Fibroblast of lung (primary cell): ENCODE data around the gene ALOXE3.

Experiments used
- CTCF ChIP-seq, 2 donors: IDR thresholded peaks in 1 of 2; conservative IDR thresholded peaks in 1 of 2; 1 replicate in 1 of 2; 2 replicates in 1 of 2; pipeline ENCODE4 v1.5.1; 2011 to 2012; ENCODE audit warnings: low read length in 2 of 2, control low read depth in 1 of 2, inconsistent platforms in 1 of 2, low read depth in 1 of 2, mild to moderate bottlenecking in 1 of 2
- EZH2 ChIP-seq: IDR thresholded peaks from 2 replicates; pipeline ENCODE4 v1.5.1; 2012; ENCODE audit warnings: low read length, control low read depth, mild to moderate bottlenecking; ENCODE audit errors: missing control alignments

GRCh38 chr17:8163978-8164814 is 45.9 kb upstream of the ALOXE3 start:
- TF ChIP-seq CTCF (conservative IDR thresholded peaks at IDR 0.05 in 1 of 2, IDR thresholded peaks at IDR 0.05 in 1 of 2; ENCODE audit: low read depth in 1 of 2, low read length in 2 of 2), result no peak
- no peak for TF ChIP-seq EZH2
